ENCODE measurements around the gene DNAJC8.
A peak's percentile ranks its signal among the peaks of the same experiment; 100 is the strongest.

Gene DNAJC8

DNA sequence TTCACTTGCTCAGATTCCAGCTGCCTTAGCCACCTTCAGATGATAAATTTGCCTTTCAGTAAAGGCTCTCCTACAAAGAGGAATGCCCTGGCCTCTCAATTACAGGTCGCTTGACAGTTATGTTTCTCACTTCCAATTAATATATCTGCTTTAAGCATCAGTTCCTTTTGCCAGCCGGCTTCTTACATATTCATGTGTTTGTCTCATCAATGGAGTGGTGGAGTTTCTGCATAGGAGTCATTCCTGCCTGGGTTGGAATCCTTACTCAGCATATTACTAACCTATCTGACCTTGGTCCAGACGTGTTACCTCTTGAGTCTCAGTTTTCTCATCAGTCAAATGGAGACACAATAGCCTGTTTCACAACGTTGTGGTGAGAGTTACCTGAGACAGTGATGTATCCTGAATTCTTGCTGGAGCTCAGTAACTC, 17.1 kb upstream of the DNAJC8 start:
- TF ChIP-seq ZC3H10 (CRISPR knock-in tag; IDR thresholded peaks at IDR 0.05) (no peak), ZFP30 (CRISPR knock-in tag; IDR thresholded peaks at IDR 0.05) (no peak), ARNTL (CRISPR knock-in tag; IDR thresholded peaks at IDR 0.05; ENCODE audit: borderline replicate concordance, low read depth) (no peak), CSDC2 (CRISPR knock-in tag; IDR thresholded peaks at IDR 0.05) (no peak), ESRRG (CRISPR knock-in tag; IDR thresholded peaks at IDR 0.05) (no peak), TCF4 (CRISPR knock-in tag; IDR thresholded peaks at IDR 0.05; ENCODE audit: borderline replicate concordance) (no peak)
- TF ChIP-seq, protein P1, sequence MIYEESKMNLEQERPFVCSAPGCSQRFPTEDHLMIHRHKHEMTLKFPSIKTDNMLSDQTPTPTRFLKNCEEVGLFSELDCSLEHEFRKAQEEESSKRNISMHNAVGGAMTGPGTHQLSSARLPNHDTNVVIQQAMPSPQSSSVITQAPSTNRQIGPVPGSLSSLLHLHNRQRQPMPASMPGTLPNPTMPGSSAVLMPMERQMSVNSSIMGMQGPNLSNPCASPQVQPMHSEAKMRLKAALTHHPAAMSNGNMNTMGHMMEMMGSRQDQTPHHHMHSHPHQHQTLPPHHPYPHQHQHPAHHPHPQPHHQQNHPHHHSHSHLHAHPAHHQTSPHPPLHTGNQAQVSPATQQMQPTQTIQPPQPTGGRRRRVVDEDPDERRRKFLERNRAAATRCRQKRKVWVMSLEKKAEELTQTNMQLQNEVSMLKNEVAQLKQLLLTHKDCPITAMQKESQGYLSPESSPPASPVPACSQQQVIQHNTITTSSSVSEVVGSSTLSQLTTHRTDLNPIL (CRISPR knock-in tag; IDR thresholded peaks at IDR 0.05; ENCODE audit: low read depth): no peak
- no peak for ATAC-seq

DNA sequence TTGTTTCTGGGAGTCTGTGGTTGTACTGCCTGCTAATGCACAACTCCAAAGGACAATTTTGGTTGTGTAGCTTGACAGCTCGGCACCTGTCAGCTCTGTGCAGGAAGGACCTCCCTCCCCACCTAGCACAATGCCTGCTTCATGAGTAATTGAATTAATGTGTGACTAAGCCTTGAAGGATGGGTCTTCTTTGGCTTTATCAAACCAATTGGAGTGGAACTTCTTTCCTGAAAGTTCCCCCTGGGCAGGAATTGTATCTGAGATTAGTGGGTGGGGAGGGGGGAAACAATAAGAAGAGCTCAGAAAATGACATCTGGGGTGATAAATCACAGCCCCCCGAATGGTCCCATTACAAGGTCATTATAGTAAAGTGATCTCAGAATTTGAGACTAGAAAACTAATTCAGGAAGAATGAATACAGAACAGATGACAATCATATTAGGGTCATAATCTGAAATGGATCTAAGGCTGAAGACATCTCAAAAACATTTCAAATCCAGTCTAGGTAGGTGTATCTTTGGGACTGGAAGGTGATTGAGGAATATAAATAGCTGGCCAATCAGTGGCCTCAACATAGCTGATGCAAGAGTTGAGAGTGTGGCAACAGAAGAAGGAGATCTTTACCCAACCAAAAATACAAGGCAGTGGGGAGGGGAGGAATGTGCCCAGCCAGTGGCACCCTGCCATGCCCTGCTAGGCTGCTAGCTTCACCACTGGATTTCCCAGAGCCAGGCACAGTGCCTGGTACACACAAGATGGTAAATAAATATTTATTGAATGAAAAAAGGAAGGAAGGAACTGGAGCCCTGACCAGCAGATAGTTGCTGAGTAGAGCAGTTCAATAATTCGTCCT, 16.4 kb upstream of the DNAJC8 start:
- ATAC-seq: peak; percentile 38
- TF ChIP-seq ISL1 (CRISPR knock-in tag; IDR thresholded peaks at IDR 0.05) (0 out of 2 replicates have a peak, but pooled peaks have one; percentile 41), SNAI2 (CRISPR knock-in tag; IDR thresholded peaks at IDR 0.05) (0 out of 2 replicates have a peak, but pooled peaks have one; percentile 8), TOX (CRISPR knock-in tag; IDR thresholded peaks at IDR 0.05; ENCODE audit: borderline replicate concordance) (no peak), ZFP3 (CRISPR knock-in tag; IDR thresholded peaks at IDR 0.05) (0 out of 2 replicates have a peak, but pooled peaks have one; percentile 16)

DNA sequence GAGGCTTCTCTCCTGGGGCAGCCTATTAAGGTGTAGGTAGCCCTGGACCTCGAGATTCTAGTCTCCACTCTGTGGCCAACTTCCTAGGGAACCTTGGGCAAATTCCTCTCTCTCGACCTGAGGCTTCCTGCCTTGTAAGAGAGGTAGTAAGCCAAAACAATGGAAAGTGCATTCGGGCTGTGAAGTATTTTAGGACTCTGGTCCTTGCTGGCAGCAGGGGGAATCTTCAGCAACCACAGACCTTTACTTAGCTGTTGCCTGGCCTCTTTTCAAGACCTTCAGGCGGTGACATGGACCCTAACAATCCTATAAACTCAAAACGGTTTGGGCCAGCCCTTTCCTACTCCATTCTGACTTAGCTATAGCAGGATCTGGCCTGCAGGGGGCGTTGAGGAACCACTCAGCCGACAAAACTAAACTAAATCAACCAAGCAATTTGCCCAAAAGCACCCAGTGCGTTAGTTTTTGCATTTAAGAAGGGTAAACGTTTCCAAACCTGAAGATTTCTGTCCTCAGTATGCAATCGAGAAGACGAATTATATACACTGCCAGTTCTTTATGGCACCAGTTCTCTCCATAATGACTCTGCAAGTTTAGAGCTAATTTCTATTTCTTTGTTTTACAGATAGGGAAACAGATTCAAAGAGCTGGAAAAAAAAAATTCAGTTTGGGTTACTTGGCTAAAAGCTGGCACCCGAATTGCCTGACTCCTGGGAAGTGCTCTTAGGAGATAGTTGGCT, 15.6 kb upstream of the DNAJC8 start:
- ATAC-seq: peak; percentile 77
- 0 out of 2 replicates have a peak, but pooled peaks have one; percentile 10 for TF ChIP-seq PPARA (CRISPR knock-in tag; IDR thresholded peaks at IDR 0.05; ENCODE audit: borderline replicate concordance)
- no peak for TF ChIP-seq ZC3H10 (CRISPR knock-in tag; IDR thresholded peaks at IDR 0.05)
- 0 out of 2 replicates have a peak, but pooled peaks have one; percentile 10 for TF ChIP-seq ESRRG (CRISPR knock-in tag; IDR thresholded peaks at IDR 0.05)

DNA sequence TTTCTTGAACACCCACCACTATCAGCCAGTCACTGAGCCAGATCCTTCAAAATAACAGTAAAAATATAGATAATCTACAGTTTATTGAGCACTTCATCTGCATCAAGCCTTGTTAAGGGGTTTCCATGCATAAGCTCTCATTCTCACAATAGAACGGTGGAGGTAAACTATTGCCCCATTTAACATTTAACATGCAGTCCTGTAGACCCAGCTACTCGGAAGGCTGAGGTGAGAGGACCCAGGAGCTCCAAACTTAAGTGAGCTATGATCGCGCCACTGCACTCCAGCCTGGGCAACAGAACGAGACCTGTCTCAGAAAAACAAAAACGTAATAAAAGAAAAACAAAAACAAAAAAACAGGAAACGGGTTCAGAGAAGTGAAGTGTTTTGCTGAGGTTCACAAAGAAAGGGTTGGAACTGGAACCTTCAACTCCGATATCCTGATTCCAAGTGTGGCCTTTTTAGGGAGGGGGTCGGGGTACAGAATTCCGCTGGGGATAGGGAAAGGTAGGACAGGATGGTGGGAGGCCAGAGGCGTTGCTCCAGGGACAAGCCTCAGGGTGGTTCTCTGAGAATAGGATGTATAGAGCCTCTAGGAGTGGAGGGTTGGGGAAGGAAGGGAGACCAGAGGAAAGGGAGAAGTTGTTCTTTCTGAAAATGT, 14.9 kb upstream of the DNAJC8 start:
- ATAC-seq: no peak

DNA sequence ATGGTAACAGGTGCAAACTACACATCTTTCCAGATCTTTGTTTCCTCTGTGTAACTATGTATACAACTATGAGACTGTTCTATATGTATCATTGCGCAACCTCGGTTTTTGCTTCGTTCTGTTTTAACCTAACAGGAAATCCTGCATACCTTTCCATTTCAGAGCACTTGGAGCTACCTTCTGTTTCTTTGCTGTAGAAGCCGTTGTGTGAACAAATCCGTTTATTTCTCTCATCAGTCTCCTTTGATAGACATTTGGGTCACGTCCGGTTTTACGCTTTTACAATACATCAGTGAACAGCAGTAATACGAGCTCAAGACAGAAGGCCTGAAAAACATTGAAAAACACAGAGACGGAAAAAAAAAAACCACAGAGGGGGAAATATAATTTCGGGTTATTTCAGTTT, 13.6 kb upstream of the DNAJC8 start:
- no peak for TF ChIP-seq ZFP30 (CRISPR knock-in tag; IDR thresholded peaks at IDR 0.05)
- TF ChIP-seq, protein P2, sequence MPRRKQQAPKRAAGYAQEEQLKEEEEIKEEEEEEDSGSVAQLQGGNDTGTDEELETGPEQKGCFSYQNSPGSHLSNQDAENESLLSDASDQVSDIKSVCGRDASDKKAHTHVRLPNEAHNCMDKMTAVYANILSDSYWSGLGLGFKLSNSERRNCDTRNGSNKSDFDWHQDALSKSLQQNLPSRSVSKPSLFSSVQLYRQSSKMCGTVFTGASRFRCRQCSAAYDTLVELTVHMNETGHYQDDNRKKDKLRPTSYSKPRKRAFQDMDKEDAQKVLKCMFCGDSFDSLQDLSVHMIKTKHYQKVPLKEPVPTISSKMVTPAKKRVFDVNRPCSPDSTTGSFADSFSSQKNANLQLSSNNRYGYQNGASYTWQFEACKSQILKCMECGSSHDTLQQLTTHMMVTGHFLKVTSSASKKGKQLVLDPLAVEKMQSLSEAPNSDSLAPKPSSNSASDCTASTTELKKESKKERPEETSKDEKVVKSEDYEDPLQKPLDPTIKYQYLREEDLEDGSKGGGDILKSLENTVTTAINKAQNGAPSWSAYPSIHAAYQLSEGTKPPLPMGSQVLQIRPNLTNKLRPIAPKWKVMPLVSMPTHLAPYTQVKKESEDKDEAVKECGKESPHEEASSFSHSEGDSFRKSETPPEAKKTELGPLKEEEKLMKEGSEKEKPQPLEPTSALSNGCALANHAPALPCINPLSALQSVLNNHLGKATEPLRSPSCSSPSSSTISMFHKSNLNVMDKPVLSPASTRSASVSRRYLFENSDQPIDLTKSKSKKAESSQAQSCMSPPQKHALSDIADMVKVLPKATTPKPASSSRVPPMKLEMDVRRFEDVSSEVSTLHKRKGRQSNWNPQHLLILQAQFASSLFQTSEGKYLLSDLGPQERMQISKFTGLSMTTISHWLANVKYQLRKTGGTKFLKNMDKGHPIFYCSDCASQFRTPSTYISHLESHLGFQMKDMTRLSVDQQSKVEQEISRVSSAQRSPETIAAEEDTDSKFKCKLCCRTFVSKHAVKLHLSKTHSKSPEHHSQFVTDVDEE (CRISPR knock-in tag; IDR thresholded peaks at IDR 0.05): no peak
- no peak for ATAC-seq

More for the DNA sequence above, 14.9 kb upstream of the DNAJC8 start:
- TF ChIP-seq SNAI2 (CRISPR knock-in tag; IDR thresholded peaks at IDR 0.05): no peak
- TF ChIP-seq, protein P3, sequence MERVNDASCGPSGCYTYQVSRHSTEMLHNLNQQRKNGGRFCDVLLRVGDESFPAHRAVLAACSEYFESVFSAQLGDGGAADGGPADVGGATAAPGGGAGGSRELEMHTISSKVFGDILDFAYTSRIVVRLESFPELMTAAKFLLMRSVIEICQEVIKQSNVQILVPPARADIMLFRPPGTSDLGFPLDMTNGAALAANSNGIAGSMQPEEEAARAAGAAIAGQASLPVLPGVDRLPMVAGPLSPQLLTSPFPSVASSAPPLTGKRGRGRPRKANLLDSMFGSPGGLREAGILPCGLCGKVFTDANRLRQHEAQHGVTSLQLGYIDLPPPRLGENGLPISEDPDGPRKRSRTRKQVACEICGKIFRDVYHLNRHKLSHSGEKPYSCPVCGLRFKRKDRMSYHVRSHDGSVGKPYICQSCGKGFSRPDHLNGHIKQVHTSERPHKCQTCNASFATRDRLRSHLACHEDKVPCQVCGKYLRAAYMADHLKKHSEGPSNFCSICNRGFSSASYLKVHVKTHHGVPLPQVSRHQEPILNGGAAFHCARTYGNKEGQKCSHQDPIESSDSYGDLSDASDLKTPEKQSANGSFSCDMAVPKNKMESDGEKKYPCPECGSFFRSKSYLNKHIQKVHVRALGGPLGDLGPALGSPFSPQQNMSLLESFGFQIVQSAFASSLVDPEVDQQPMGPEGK (CRISPR knock-in tag; IDR thresholded peaks at IDR 0.05; ENCODE audit: borderline replicate concordance): no peak
- TF ChIP-seq OSR1 (CRISPR knock-in tag; IDR thresholded peaks at IDR 0.05): no peak
- TF ChIP-seq, protein P1 (CRISPR knock-in tag; IDR thresholded peaks at IDR 0.05; ENCODE audit: low read depth): no peak
- TF ChIP-seq ESRRG (CRISPR knock-in tag; IDR thresholded peaks at IDR 0.05): no peak
- no peak for TF ChIP-seq TOX (CRISPR knock-in tag; IDR thresholded peaks at IDR 0.05; ENCODE audit: borderline replicate concordance)
- TF ChIP-seq ZNF565 (CRISPR knock-in tag; conservative IDR thresholded peaks at IDR 0.05; ENCODE audit: low read depth): no peak
- no peak for TF ChIP-seq ZFP3 (CRISPR knock-in tag; IDR thresholded peaks at IDR 0.05)
- no peak for TF ChIP-seq BACH2 (CRISPR knock-in tag; IDR thresholded peaks at IDR 0.05; ENCODE audit: borderline replicate concordance)

Data from SK-N-SH treated with all-trans-retinoic acid at 6 μM for 48 hours (cell line).